ENCODE results near the gene FADS2. TPM values are rescaled to one million over a fixed set of nuclear protein-coding genes. Genes with fewer than 3 reads are reported as not detected.

FADS2 gene
- total and polyA plus RNA-seq, 10 of the 15 experiments (the other 5 are each of a cell fraction or from before 2014, with no cell fraction given) = 3.3 to 313 (median 149) TPM

- TF ChIP-seq SKIL (IDR thresholded peaks at IDR 0.05; ENCODE audit: low read depth, poor library complexity, severe bottlenecking) (no peak), POLR2AphosphoS5 (IDR thresholded peaks at IDR 0.05; ENCODE audit: low read length) (no peak)
These were observed 12.3 kb downstream of the FADS2 start (continued) for GRCh38 chr11:61840371-61840770.

- ATAC-seq (no peak), FAIRE-seq (no peak), DNase-seq (ENCODE audit: low read depth, low spot score) (no peak)
- Histone ChIP-seq H3K4me1 (ENCODE audit: control insufficient read depth, insufficient read depth, low read length) (no peaks in the 10 kb centered on the region), H3K27me3 (replicated peaks in 1 of 2; ENCODE audit: control insufficient read depth in 2 of 2, insufficient read depth in 2 of 2, low read length in 1 of 2) (no peaks in the 10 kb centered on the region), H3K9ac (ENCODE audit: control insufficient read depth, insufficient read depth, low read length) (no peak overlapping the region), H4K20me1 (ENCODE audit: control insufficient read depth, insufficient read depth) (no peaks in the 10 kb centered on the region), H3K36me3 (ENCODE audit: control insufficient read depth in 2 of 2, insufficient read depth in 2 of 2, low read length in 1 of 2) (peaks cover 33 to 37% of the 10 kb centered on the region in 2 experiments), H3K4me3 (no peak overlapping the region), H3K27ac (ENCODE audit: control insufficient read depth, insufficient read depth) (no peak overlapping the region), H3K4me2 (ENCODE audit: control insufficient read depth, insufficient read depth) (no peak overlapping the region), H3K79me2 (ENCODE audit: control insufficient read depth, insufficient read depth, low read length) (peaks cover 9% of the 10 kb centered on the region), H3K9me3 (replicated peaks; ENCODE audit: control insufficient read depth, insufficient read depth, low read length) (no peaks in the 10 kb centered on the region), H2AFZ (ENCODE audit: control insufficient read depth, low read depth, low read length) (no peak overlapping the region)
- POLR2A ChIA-PET = interaction anchor here (0.6 to 0.8 kb wide), 2 partner anchors 8 to 834 kb away, joined by 3 to 4 read pairs; no protein-coding TSS in a partner anchor
- SMC1A ChIA-PET (ENCODE audit: uncharacterized antibody, unreplicated experiment) = interaction anchor here (2.3 kb wide), 1 partner anchor 11 kb away, joined by 7 read pairs; no protein-coding TSS in a partner anchor
- intact Hi-C loops (cut with micrococcal nuclease; ENCODE audit: unreplicated experiment) (no loop called here), in situ Hi-C loops (cut with MboI) (no loop called here)
- TF ChIP-seq ZBED1 (IDR thresholded peaks at IDR 0.05; ENCODE audit: borderline replicate concordance) (no peak), GATAD2B (conservative IDR thresholded peaks at IDR 0.05; ENCODE audit: low read depth) (no peak), MEF2B (IDR thresholded peaks at IDR 0.05; ENCODE audit: partially characterized antibody, poor library complexity, severe bottlenecking) (no peak), POLR2A (IDR thresholded peaks at IDR 0.05; ENCODE audit: low read depth, low read length) (no peak), ATF3 (IDR thresholded peaks at IDR 0.05; ENCODE audit: borderline replicate concordance, extremely low read depth, low read depth, low read length) (no peak), E2F8 (IDR thresholded peaks at IDR 0.05; ENCODE audit: low read depth, partially characterized antibody) (no peak)
- 84% methylated on average over 12 of the region's 12 CpGs for whole genome bisulfite sequencing (ENCODE audit: insufficient coverage, insufficient replicate concordance, low lambda C conversion rate, missing lambda C conversion rate)
- CTCF ChIA-PET = interaction anchor here (0.6 to 1.7 kb wide), 4 partner anchors 11 to 240 kb away, joined by 3 to 5 read pairs (median 4); no protein-coding TSS in a partner anchor
- BruUV-seq (replicated peaks) = TSS peak; percentile 54
- RAD21 ChIA-PET (ENCODE audit: unreplicated experiment) = no interaction called here
These were observed 13.8 kb downstream of the FADS2 start for GRCh38 chr11:61841636-61842527.

All from GM12878 (cell line).